Measurements from ENCODE around the gene ESRRA. TPM values are rescaled to one million over a fixed set of nuclear protein-coding genes. Genes with fewer than 3 reads are reported as not detected.
A peak's percentile ranks its signal among the peaks of the same experiment; 100 is the strongest.

The ESRRA gene
- total RNA-seq, 4 donors from 2014 or later, result 65.0 to 93.6 (median 74.3) TPM

- WGBS, result 72% methylated on average over 11 of the region's 11 CpGs
- TF ChIP-seq EP300 (IDR thresholded peaks at IDR 0.05) (no peak), POLR2AphosphoS5 (IDR thresholded peaks at IDR 0.05) (no peak), CTCF (IDR thresholded peaks at IDR 0.05) (no peak), POLR2A (IDR thresholded peaks at IDR 0.05) (no peak)
- Histone ChIP-seq H3K36me3 (peaks cover 25% of the 10 kb centered on the region), H3K27me3 (no peaks in the 10 kb centered on the region), H3K27ac (peak overlapping the region; percentile 54), H3K9me3 (no peaks in the 10 kb centered on the region), H3K4me3 (no peak overlapping the region), H3K4me1 (peaks cover 50% of the 10 kb centered on the region)
- DNase-seq (ENCODE audit: low spot score in 2 of 2), result no peak
Observed at GRCh38 chr11:64324692-64325469, 19.6 kb downstream of the ESRRA start.

DNA sequence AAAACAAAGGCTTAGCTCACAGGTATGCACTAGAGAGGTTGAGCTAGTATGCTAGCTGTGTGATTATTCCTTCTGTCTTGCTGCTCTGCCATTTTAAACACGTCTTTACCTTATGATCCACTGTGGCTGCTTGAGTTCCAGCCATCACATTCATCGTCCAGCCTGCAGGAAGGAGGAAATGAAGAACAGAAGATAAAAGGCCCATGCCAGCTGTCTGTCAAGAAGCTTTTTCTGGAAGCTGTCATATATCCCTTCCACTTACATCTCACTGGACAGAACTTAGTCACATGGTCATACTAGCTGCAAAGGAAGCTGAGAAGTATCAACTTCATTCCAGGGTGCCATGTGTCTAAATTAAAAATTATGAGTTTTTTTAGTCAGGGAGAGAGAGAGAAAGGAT is 22.1 kb downstream of the ESRRA start:
- TF ChIP-seq CTCF (IDR thresholded peaks at IDR 0.05), result no peak
- no peak for TF ChIP-seq POLR2AphosphoS5 (IDR thresholded peaks at IDR 0.05)
- no peak for TF ChIP-seq EP300 (IDR thresholded peaks at IDR 0.05)
- TF ChIP-seq POLR2A (IDR thresholded peaks at IDR 0.05), result no peak
- Histone ChIP-seq H3K4me3 (no peak overlapping the region), H3K9me3 (no peaks in the 10 kb centered on the region), H3K27ac (no peak overlapping the region), H3K27me3 (no peaks in the 10 kb centered on the region), H3K4me1 (peaks cover 46% of the 10 kb centered on the region), H3K36me3 (peaks cover 7% of the 10 kb centered on the region)
- DNase-seq (ENCODE audit: low spot score in 2 of 2), result no peak
- whole genome bisulfite sequencing, result 90% methylated on average over 2 of the region's 2 CpGs

GRCh38 chr11:64327993-64328392 is 22.7 kb downstream of the ESRRA start:
- 82% methylated on average over 3 of the region's 3 CpGs for WGBS
- Histone ChIP-seq H3K4me1 (peaks cover 42% of the 10 kb centered on the region), H3K9me3 (no peaks in the 10 kb centered on the region), H3K27me3 (no peaks in the 10 kb centered on the region), H3K27ac (no peak overlapping the region), H3K4me3 (no peak overlapping the region), H3K36me3 (peaks cover under 1% of the 10 kb centered on the region)
- DNase-seq (ENCODE audit: low spot score in 2 of 2), result no peak
- TF ChIP-seq POLR2AphosphoS5 (IDR thresholded peaks at IDR 0.05), result no peak
- no peak for TF ChIP-seq POLR2A (IDR thresholded peaks at IDR 0.05)
- TF ChIP-seq EP300 (IDR thresholded peaks at IDR 0.05), result no peak
- TF ChIP-seq CTCF (IDR thresholded peaks at IDR 0.05), result no peak

DNA sequence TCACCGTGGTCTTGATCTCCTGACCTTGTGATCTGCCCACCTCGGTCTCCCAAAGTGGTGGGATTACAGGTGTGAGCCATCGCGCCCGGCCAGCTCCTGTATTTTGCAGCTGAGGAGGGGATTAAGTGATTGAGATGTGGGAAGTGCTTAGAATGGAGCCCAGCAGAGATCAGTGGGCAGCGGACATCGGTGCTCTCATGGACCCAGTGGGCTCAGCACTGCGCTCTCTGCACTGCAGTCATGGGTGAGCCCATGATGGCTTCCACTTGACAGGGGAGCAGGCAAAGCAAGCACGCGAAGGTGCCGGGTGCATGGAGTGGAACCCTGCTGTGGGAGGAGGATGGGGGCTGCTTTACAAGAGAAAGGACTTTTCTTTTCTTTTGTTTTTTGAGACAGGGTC is 25.6 kb downstream of the ESRRA start:
- Histone ChIP-seq H3K27ac (no peak overlapping the region), H3K27me3 (no peaks in the 10 kb centered on the region), H3K9me3 (no peaks in the 10 kb centered on the region), H3K4me1 (peaks cover 30% of the 10 kb centered on the region), H3K36me3 (no peaks in the 10 kb centered on the region), H3K4me3 (no peak overlapping the region)
- 84% methylated on average over 11 of the region's 11 CpGs for WGBS
- TF ChIP-seq EP300 (IDR thresholded peaks at IDR 0.05) (no peak), CTCF (IDR thresholded peaks at IDR 0.05) (no peak), POLR2AphosphoS5 (IDR thresholded peaks at IDR 0.05) (no peak), POLR2A (IDR thresholded peaks at IDR 0.05) (no peak)
- DNase-seq (ENCODE audit: low spot score in 2 of 2), result no peak

DNA sequence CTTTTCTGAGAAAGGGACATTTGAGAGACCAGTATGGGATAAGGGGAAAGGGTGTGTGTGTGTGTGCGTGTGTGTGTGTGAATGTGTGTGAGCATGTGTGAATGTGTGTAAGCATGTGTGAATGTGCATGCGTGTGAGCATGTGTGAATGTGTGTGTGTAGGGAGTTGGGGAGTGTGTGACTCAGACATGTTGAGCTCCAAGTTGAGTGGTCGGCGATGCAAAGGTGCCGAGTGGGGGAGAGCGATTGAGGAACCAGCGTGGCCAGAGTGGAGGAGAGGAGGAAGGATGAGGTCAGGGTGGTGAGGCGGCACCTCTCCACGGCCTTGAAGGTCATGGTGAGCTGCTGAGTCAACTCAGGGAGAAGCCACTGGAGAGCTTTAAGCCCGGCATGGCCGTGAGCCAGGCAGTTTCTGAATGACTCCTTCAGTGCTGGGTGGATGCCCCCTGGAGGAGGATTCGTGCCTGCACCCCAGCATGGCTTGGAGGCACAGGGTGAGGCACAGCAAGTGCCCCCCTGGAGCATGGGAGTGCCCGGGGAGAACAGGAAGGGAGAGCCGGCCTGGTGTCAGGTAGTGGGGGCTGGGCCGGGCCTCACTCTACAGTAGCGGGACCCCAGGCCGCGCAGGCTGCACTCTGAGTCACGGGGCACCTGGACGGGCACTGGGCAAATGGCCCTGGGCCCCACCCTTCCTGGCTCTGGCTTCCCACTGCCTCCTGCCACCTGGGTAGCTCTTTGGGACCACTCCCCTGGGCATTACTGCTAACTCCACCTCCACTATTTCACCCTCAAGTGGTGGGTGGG is 26.4 kb downstream of the ESRRA start:
- no peak overlapping the region for H3K27ac ChIP-seq
- H3K4me3 ChIP-seq, result no peak overlapping the region

More for the DNA sequence above, 26.4 kb downstream of the ESRRA start:
- H3K9me3 ChIP-seq, result no peaks in the 10 kb centered on the region
- no peaks in the 10 kb centered on the region for H3K36me3 ChIP-seq
- H3K4me1 ChIP-seq, result peaks cover 30% of the 10 kb centered on the region
- no peaks in the 10 kb centered on the region for H3K27me3 ChIP-seq
- WGBS, result 20% methylated on average over 15 of the region's 20 CpGs
- TF ChIP-seq CTCF (IDR thresholded peaks at IDR 0.05) (peak; percentile 33 to 58), POLR2AphosphoS5 (IDR thresholded peaks at IDR 0.05) (no peak)
- no peak for DNase-seq (ENCODE audit: low spot score in 2 of 2)

All from suprapubic skin (tissue), 4 donors.